Esophagus squamous epithelium (tissue), 5 donors: ENCODE data around the gene C12orf57. TPM values are rescaled to one million over a fixed set of nuclear protein-coding genes. Genes with fewer than 3 reads are reported as not detected.
"Not testable (repeated sequence)": the region's sequence is repeated elsewhere in the genome, so short reads cannot be mapped to it uniquely, and the experiment has no call there.

ENCODE experiments used
- DNase-seq: peaks from one replicate; lab custom pipeline; 2025; lab: John Stamatoyannopoulos, UW
- H3K27ac ChIP-seq, 4 donors: fragments of 200-600 bp; sonication (generic); one replicate each; pipeline ENCODE4 v1.5.1; 2016 to 2019; ENCODE audit warnings: mild to moderate bottlenecking in 1 of 4
- H3K27me3 ChIP-seq, 4 donors: fragments of 200-600 bp; sonication (generic); 1 replicate in 3 of 4; 2 replicates in 1 of 4; pipeline versions ENCODE4 v1.5.1 to v1.6.0; 2017 to 2021; ENCODE audit warnings: antibody characterized with exemption in 1 of 4
- H3K36me3 ChIP-seq, 3 donors: fragments of 200-600 bp; sonication (generic); one replicate each; pipeline ENCODE4 v1.5.1; 2016 to 2019
- H3K4me1 ChIP-seq, 3 donors: fragments of 200-600 bp; sonication (generic); one replicate each; pipeline ENCODE4 v1.5.1; 2017 to 2019
- H3K4me3 ChIP-seq, 4 donors: fragments of 200-600 bp; sonication (generic); 1 replicate in 3 of 4; 2 replicates in 1 of 4; pipeline ENCODE4 v1.5.1; 2016 to 2019; ENCODE audit warnings: mild to moderate bottlenecking in 2 of 4, moderate library complexity in 1 of 4
- H3K9me3 ChIP-seq, 3 donors: fragments of 200-600 bp; sonication (generic); one replicate each; pipeline ENCODE4 v1.5.1; 2016 to 2019
- CTCF ChIP-seq, 6 experiments: fragments of 450-650 bp in 4 of 6; fragments of 200-600 bp in 2 of 6; sonication (generic) in 2 of 6; IDR thresholded peaks; one replicate each; pipeline ENCODE4 v1.5.1; 2016 to 2019; ENCODE audit warnings: antibody characterized with exemption in 6 of 6, mild to moderate bottlenecking in 4 of 6, moderate library complexity in 4 of 6
- POLR2A ChIP-seq, 4 donors: fragments of 450-650 bp; IDR thresholded peaks; one replicate each; pipeline ENCODE4 v1.6.1; 2017; ENCODE audit warnings: antibody characterized with exemption in 4 of 4, mild to moderate bottlenecking in 4 of 4, moderate library complexity in 3 of 4
- WGBS, 2 donors: methylation state at CpG; one replicate each; pipeline ENCODE4 v1.1.5; 2018; 5-methylcytosine and 5-hydroxymethylcytosine counted together
- intact Hi-C: fragments of 100-400 bp; cut with DNase I; formaldehyde crosslinking; loops from one replicate; pipeline ENCODE4 v1.15.0; 2022
- total RNA-seq, 4 donors: library from RNA; depleted of rRNA; stranded (reverse); fragments of >200 nt; gene quantifications; one replicate each; pipeline ENCODE4 v1.1.0, GENCODE V29; 2016
- donor health status: DM: yes; HTN: yes; CAD: no.

C12orf57 gene
- total RNA-seq, 4 donors from 2014 or later = 110 to 377 (median 156) TPM

GRCh38 chr12:6905414-6906040, 38.3 kb upstream of the C12orf57 start:
- intact Hi-C loops = no loop called here
- no peak for DNase-seq
- H3K36me3 ChIP-seq = peaks cover 0 to 15% (median 0%) of the 10 kb centered on the region in 3 donors
- H3K4me3 ChIP-seq = peak overlapping the region; percentile 56 to 83 (median 66)
- no peaks in the 10 kb centered on the region for H3K27me3 ChIP-seq
- no peaks in the 10 kb centered on the region for H3K9me3 ChIP-seq
- WGBS, 2 donors = 62 to 66% methylated on average over 5 of the region's 5 CpGs
- TF ChIP-seq POLR2A (IDR thresholded peaks at IDR 0.05) (no peak), CTCF (IDR thresholded peaks at IDR 0.05) (no peak)
- peak overlapping the region; percentile 81 to 87 (median 84) for H3K27ac ChIP-seq
- H3K4me1 ChIP-seq = peaks cover 0 to 17% (median 9%) of the 10 kb centered on the region in 3 donors

- peaks cover 0 to 17% (median 9%) of the 10 kb centered on the region in 3 donors for H3K4me1 ChIP-seq
- intact Hi-C loops, H3K4me3 ChIP-seq, DNase-seq, H3K9me3 ChIP-seq, H3K27ac ChIP-seq, H3K27me3 ChIP-seq: not testable (repeated sequence)
- peaks cover 0 to 15% (median 0%) of the 10 kb centered on the region in 3 donors for H3K36me3 ChIP-seq
- 93 to 100% methylated on average over 1 to 11 of the region's 11 CpGs for WGBS, 2 donors
Measured at GRCh38 chr12:6908141-6908540, 35.7 kb upstream of the C12orf57 start.

GRCh38 chr12:6909421-6910145, 34.2 kb upstream of the C12orf57 start:
- TF ChIP-seq CTCF (IDR thresholded peaks at IDR 0.05) = no peak
- TF ChIP-seq POLR2A (IDR thresholded peaks at IDR 0.05) = no peak
- Histone ChIP-seq H3K27me3 (peaks cover 0 to 10% (median 0%) of the 10 kb centered on the region in 4 donors), H3K27ac (no peak overlapping the region)

GRCh38 chr12:6912164-6912935, 31.5 kb upstream of the C12orf57 start:
- peaks cover 13 to 28% (median 14%) of the 10 kb centered on the region in 3 donors for H3K4me1 ChIP-seq
- no peak for DNase-seq
- H3K27me3 ChIP-seq = peaks cover 0 to 10% (median 0%) of the 10 kb centered on the region in 4 donors
- H3K27ac ChIP-seq = no peak overlapping the region
- WGBS, 2 donors = 82 to 91% methylated on average over 10 to 13 of the region's 15 CpGs
- H3K36me3 ChIP-seq = peaks cover 0 to 19% (median 0%) of the 10 kb centered on the region in 3 donors
- no peak overlapping the region for H3K4me3 ChIP-seq
- no peaks in the 10 kb centered on the region for H3K9me3 ChIP-seq
- no peak for TF ChIP-seq POLR2A (IDR thresholded peaks at IDR 0.05)
- no peak for TF ChIP-seq CTCF (IDR thresholded peaks at IDR 0.05)
- intact Hi-C loops = no loop called here

More at GRCh38 chr12:6909421-6910145, 34.2 kb upstream of the C12orf57 start:
- intact Hi-C loops = no loop called here
- Histone ChIP-seq H3K9me3 (no peaks in the 10 kb centered on the region), H3K36me3 (peaks cover 0 to 15% (median 0%) of the 10 kb centered on the region in 3 donors), H3K4me1 (peaks cover 6 to 21% (median 12%) of the 10 kb centered on the region in 3 donors), H3K4me3 (no peak overlapping the region)
- 85 to 90% methylated on average over 3 to 4 of the region's 4 CpGs for WGBS, 2 donors
- no peak for DNase-seq

GRCh38 chr12:6914246-6914946, 29.4 kb upstream of the C12orf57 start, which contains the start of gene ENO2:
TSS of gene ENO2 (plus strand) at chr12:6914580. CDS start at chr12:6915833, 1,253 bp downstream.
- H3K4me3 ChIP-seq = peak within 1 kb of the TSS; percentile 50 to 77 (median 62)
- 0 to 3% methylated on average over 11 to 55 of the region's 68 CpGs for WGBS, 2 donors
- no peaks in the 10 kb centered on the region for H3K9me3 ChIP-seq
- intact Hi-C loops = no loop called here
- peaks cover 0 to 10% (median 0%) of the 10 kb centered on the region in 4 donors for H3K27me3 ChIP-seq
- no peak for DNase-seq
- H3K27ac ChIP-seq = peak within 1 kb of the TSS; percentile 53 to 89 (median 80)
- no peak for TF ChIP-seq CTCF (IDR thresholded peaks at IDR 0.05)
- TF ChIP-seq POLR2A (IDR thresholded peaks at IDR 0.05) = peak in 1 of 4 donors; percentile 47
- peaks cover 0 to 30% (median 0%) of the 10 kb centered on the region in 3 donors for H3K36me3 ChIP-seq
- H3K4me1 ChIP-seq = peaks cover 13 to 28% (median 14%) of the 10 kb centered on the region in 3 donors
